ENCODE data around the gene TOMM5. TPM values are rescaled to one million over a fixed set of nuclear protein-coding genes. Genes with fewer than 3 reads are reported as not detected.

TOMM5 gene
- total RNA-seq, 1 donor from 2014 or later = 103 TPM

GRCh38 chr9:37625036-37625757 is 32.8 kb upstream of the TOMM5 start:
- no peak for DNase-seq (ENCODE audit: low spot score, unreplicated experiment)
- Mint-ChIP-seq H3K9me3 (ENCODE audit: low read depth) (no peaks in the 10 kb centered on the region), H3K27ac (no peak overlapping the region), H3K4me1 (ENCODE audit: low read depth) (no peaks in the 10 kb centered on the region), H3K4me3 (ENCODE audit: low read depth) (no peak overlapping the region), H3K27me3 (peaks cover 10% of the 10 kb centered on the region), H3K36me3 (ENCODE audit: insufficient read depth) (no peaks in the 10 kb centered on the region)
- TF ChIP-seq CTCF (IDR thresholded peaks at IDR 0.05; ENCODE audit: unreplicated experiment) = no peak

DNA sequence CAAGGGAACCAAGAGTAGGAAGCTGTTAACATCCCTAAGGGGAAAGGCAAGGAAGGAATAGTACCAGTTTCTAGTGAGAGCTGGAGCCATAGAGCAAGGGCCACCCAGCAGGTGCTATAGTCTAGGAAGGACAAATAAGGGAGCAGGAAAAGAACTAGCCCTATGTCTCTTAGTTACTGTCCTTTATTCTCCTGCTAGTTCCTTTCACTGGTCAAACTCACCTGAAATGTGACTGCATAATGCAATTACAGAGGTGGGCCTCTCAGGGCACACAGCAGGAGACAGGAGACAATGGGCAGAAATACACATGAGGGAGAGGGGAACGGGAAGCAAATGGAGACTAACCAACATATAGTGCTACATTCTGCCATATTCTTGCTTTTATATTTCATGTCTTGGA is 31.7 kb upstream of the TOMM5 start:
- no peak for TF ChIP-seq CTCF (IDR thresholded peaks at IDR 0.05; ENCODE audit: unreplicated experiment)
- H3K27ac Mint-ChIP-seq = no peak overlapping the region
- H3K4me3 Mint-ChIP-seq (ENCODE audit: low read depth) = no peak overlapping the region
- no peak for DNase-seq (ENCODE audit: low spot score, unreplicated experiment)
- no peaks in the 10 kb centered on the region for H3K4me1 Mint-ChIP-seq (ENCODE audit: low read depth)
- H3K27me3 Mint-ChIP-seq = peaks cover 10% of the 10 kb centered on the region
- H3K9me3 Mint-ChIP-seq (ENCODE audit: low read depth) = no peaks in the 10 kb centered on the region
- H3K36me3 Mint-ChIP-seq (ENCODE audit: insufficient read depth) = no peaks in the 10 kb centered on the region

DNA sequence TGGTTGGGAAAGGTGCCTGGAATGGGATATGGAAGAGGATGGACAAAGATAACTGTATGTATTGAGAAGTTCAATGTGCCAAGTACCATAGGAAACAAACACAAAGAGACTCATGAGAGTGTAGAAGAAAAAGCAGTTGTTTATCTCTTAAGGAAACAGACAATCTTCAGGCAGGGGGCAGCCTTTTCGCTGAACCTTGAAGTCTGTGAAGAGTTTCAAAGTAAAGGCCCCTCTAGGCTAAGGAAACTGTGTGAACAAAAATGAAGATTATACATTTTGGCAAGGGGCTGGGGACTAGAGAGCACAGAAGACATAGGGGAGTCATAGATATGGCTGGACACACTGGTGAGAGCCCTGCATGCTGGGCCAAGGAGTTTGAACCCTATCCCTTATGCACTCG is 30.9 kb upstream of the TOMM5 start:
- no peak overlapping the region for H3K27ac Mint-ChIP-seq
- H3K36me3 Mint-ChIP-seq (ENCODE audit: insufficient read depth) = no peaks in the 10 kb centered on the region
- no peaks in the 10 kb centered on the region for H3K4me1 Mint-ChIP-seq (ENCODE audit: low read depth)
- H3K9me3 Mint-ChIP-seq (ENCODE audit: low read depth) = no peaks in the 10 kb centered on the region
- H3K27me3 Mint-ChIP-seq = peaks cover 16% of the 10 kb centered on the region
- no peak overlapping the region for H3K4me3 Mint-ChIP-seq (ENCODE audit: low read depth)
- no peak for TF ChIP-seq CTCF (IDR thresholded peaks at IDR 0.05; ENCODE audit: unreplicated experiment)
- DNase-seq (ENCODE audit: low spot score, unreplicated experiment) = no peak

- H3K27me3 Mint-ChIP-seq = peaks cover 18% of the 10 kb centered on the region
- H3K4me3 Mint-ChIP-seq (ENCODE audit: low read depth) = no peak overlapping the region
- no peak for TF ChIP-seq CTCF (IDR thresholded peaks at IDR 0.05; ENCODE audit: unreplicated experiment)
- H3K9me3 Mint-ChIP-seq (ENCODE audit: low read depth) = no peaks in the 10 kb centered on the region
- H3K4me1 Mint-ChIP-seq (ENCODE audit: low read depth) = no peaks in the 10 kb centered on the region
- DNase-seq (ENCODE audit: low spot score, unreplicated experiment) = no peak
- H3K27ac Mint-ChIP-seq = no peak overlapping the region
- H3K36me3 Mint-ChIP-seq (ENCODE audit: insufficient read depth) = no peaks in the 10 kb centered on the region
Measured at GRCh38 chr9:37622462-37622861, 30.1 kb upstream of the TOMM5 start.

- no peak for TF ChIP-seq CTCF (IDR thresholded peaks at IDR 0.05; ENCODE audit: unreplicated experiment)
- no peak overlapping the region for H3K4me3 Mint-ChIP-seq (ENCODE audit: low read depth)
- H3K36me3 Mint-ChIP-seq (ENCODE audit: insufficient read depth) = no peaks in the 10 kb centered on the region
- DNase-seq (ENCODE audit: low spot score, unreplicated experiment) = no peak
- no peaks in the 10 kb centered on the region for H3K4me1 Mint-ChIP-seq (ENCODE audit: low read depth)
- no peak overlapping the region for H3K27ac Mint-ChIP-seq
- H3K27me3 Mint-ChIP-seq = peaks cover 18% of the 10 kb centered on the region
- no peaks in the 10 kb centered on the region for H3K9me3 Mint-ChIP-seq (ENCODE audit: low read depth)
Measured at GRCh38 chr9:37621273-37622121, 29.1 kb upstream of the TOMM5 start.

All from progenitor cell of endocrine pancreas (in vitro differentiated cells).